Placental epithelial cell (primary cell): ENCODE results near the gene PAPOLB. TPM values are rescaled to one million over a fixed set of nuclear protein-coding genes. Genes with fewer than 3 reads are reported as not detected.

Source experiments
- small RNA-seq: library from RNA; depleted of rRNA; stranded (forward); fragments of <200 nt; gene quantifications from one replicate; pipeline ENCODE3, GENCODE V24; 2012
- total RNA-seq: library from RNA; depleted of rRNA; stranded (reverse); fragments of >200 nt; gene quantifications from 2 replicates; pipeline ENCODE4 v1.2.3, GENCODE V29; 2012

PAPOLB gene
- not detected in 2 replicates for total RNA-seq

GRCh38 chr7:4861673-4862072, at the start of gene PAPOLB:
Gene PAPOLB (minus strand): TSS chr7:4862030. CDS start chr7:4861810, 220 bp downstream.

DNA sequence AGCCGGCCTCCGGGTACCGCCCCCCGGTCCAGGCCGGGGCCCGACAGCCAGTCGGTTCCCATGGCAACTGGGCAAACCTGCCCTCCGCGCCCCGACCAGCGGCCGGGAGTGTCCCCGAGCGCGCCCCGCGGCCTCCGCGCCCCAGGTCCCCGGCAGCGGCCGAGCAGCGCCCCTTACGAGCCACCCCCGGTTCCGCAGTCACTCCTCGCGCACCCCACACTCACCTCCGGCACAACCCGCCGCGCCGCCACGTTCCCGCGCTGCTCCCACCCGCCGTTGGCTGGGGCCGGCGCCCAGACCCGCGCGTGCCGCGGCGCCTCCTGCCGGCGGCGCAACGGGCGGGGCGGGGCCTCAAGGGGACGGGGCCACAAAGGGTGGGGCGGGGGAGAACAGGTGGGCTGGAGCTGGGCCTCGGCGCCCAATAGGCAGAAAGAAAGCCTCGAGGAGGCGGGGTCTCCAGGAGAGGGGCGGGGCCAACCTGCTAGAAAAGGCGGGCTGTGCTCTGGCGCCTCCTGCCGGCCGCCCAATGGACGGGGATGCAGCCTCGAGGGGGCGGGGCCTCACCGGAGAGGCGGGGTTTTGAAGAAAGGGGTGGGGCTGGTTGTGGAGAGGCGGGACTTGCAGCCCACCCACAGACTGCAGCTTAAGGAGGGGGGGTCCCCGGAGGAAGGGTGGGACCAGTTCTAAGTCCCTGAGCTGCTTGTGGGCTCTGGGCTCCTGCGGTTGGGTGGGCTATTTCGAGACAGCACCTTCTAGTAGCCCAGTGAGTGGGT, 21.7 kb upstream of the PAPOLB start, which contains the start of gene RADIL:
Gene RADIL, minus strand, starts transcription at position 345 of the 773 bp plus-strand sequence. CDS start 5,577 bp downstream, outside the sequence.

Small RNA genes lying within 50 kb of the gene (small RNA-seq; reads per million reads assigned to genes)
- not detected for gene RF00019

Other genes starting within 250 kb of the PAPOLB start
- gene FOXK1, start 179.7 kb downstream of the PAPOLB start, total RNA-seq, result 18.1 and 18.5 TPM in 2 replicates
- gene AP5Z1, start 86.4 kb downstream of the PAPOLB start, total RNA-seq, result 23.6 and 31.2 TPM in 2 replicates
- gene RADIL, start 21.7 kb upstream of the PAPOLB start, total RNA-seq, result under 0.01 TPM in 1 of 2 replicates, not detected in the other
- not detected in 2 replicates for gene MMD2, start 97.2 kb upstream of the PAPOLB start, total RNA-seq
- 10.3 and 11.4 TPM in 2 replicates for gene RBAK, start 183.8 kb upstream of the PAPOLB start, total RNA-seq